Lung (tissue), 12 donors: ENCODE results near the gene LYST. TPM values are rescaled to one million over a fixed set of nuclear protein-coding genes. Genes with fewer than 3 reads are reported as not detected.

Experiments
- ATAC-seq: fragments of 200-7000 bp; cut with Tn5 transposase; one replicate; pipeline ENCODE4 v1.9.1; 2020; ENCODE audit warnings: moderate number of reproducible peaks; ENCODE audit not compliant: insufficient read depth, low FRiP score
- DNase-seq, 3 donors: peaks; one replicate each; pipeline ENCODE4 v3.0.0-alpha.2; 2013 to 2017
- H3K27ac ChIP-seq, 2 donors: one replicate each; pipeline ENCODE4 v1.5.1; 2013; ENCODE audit warnings: mild to moderate bottlenecking in 2 of 2, moderate library complexity in 2 of 2, control low read depth in 1 of 2, inconsistent platforms in 1 of 2, low read depth in 1 of 2, low read length in 1 of 2
- H3K27me3 ChIP-seq, 3 donors: one replicate each; pipeline ENCODE4 v1.5.1; 2013; ENCODE audit warnings: low read length in 2 of 3; ENCODE audit not compliant: control insufficient read depth in 3 of 3, insufficient read depth in 3 of 3
- H3K36me3 ChIP-seq, 4 donors: one replicate each; pipeline ENCODE4 v1.5.1; 2013; ENCODE audit warnings: low read length in 4 of 4, mild to moderate bottlenecking in 1 of 4, moderate library complexity in 1 of 4; ENCODE audit not compliant: control insufficient read depth in 4 of 4, insufficient read depth in 4 of 4
- H3K4me1 ChIP-seq, 5 donors: one replicate each; pipeline ENCODE4 v1.5.1; 2013; ENCODE audit warnings: low read length in 5 of 5, mild to moderate bottlenecking in 2 of 5, moderate library complexity in 1 of 5; ENCODE audit not compliant: control insufficient read depth in 5 of 5, insufficient read depth in 5 of 5
- H3K4me3 ChIP-seq: one replicate; pipeline ENCODE4 v1.5.1; 2013; ENCODE audit warnings: mild to moderate bottlenecking, control low read depth, moderate library complexity
- H3K9ac ChIP-seq, 2 donors: one replicate each; pipeline ENCODE4 v1.5.1; 2013; ENCODE audit warnings: low read length in 2 of 2, control low read depth in 1 of 2; ENCODE audit not compliant: insufficient read depth in 1 of 2
- H3K9me3 ChIP-seq, 4 donors: one replicate each; pipeline ENCODE4 v1.5.1; 2013; ENCODE audit warnings: low read length in 3 of 4, mild to moderate bottlenecking in 1 of 4, moderate library complexity in 1 of 4; ENCODE audit not compliant: control insufficient read depth in 4 of 4, insufficient read depth in 3 of 4
- CTCF ChIP-seq: IDR thresholded peaks from 2 replicates; pipeline ENCODE4 v1.5.1; 2012; ENCODE audit warnings: mild to moderate bottlenecking; ENCODE audit errors: control extremely low read depth, extremely low read depth
- WGBS, 2 donors: extraction: QIAGEN DNeasy Blood & Tissue Kit; methylation state at CpG; one replicate each; pipeline ENCODE4 v1.1.7; 2013; 5-methylcytosine and 5-hydroxymethylcytosine counted together
- polyA plus RNA-seq, 2 donors: library from polyadenylated mRNA; stranded (reverse); fragments of 200-250 nt; gene quantifications; one replicate each; pipeline ENCODE4 v1.2.1, GENCODE V29; 2013
- total RNA-seq, 2 donors: library from RNA; depleted of rRNA in 1 of 2; stranded (reverse); fragments of >200 nt in 1 of 2; gene quantifications; one replicate each; pipeline ENCODE4 v1.2.1, GENCODE V29; 2014 to 2021
- donor health status: control.
- donor health status: control.
- donor health status: Bipolar disorder and iron deficiency.
- donor health status: healthy.
- donor health status: DM: yes; HTN: yes; CAD: no.

LYST gene
- total and polyA plus RNA-seq, 4 donors: 9.8 to 82.7 (median 31.7) TPM

GRCh38 chr1:235703506-235703905 is 163.2 kb downstream of the LYST start:
- Histone ChIP-seq H3K9me3 (no peaks in the 10 kb centered on the region), H3K9ac (no peak overlapping the region), H3K4me1 (no peaks in the 10 kb centered on the region), H3K27ac (no peak overlapping the region), H3K27me3 (no peaks in the 10 kb centered on the region), H3K4me3 (no peak overlapping the region), H3K36me3 (peaks cover 13 to 21% (median 16%) of the 10 kb centered on the region in 4 donors)
- ATAC-seq (no peak), DNase-seq (no peak)
- no peak for TF ChIP-seq CTCF
- WGBS, 2 donors: 85 to 93% methylated on average over 2 of the region's 2 CpGs

DNA sequence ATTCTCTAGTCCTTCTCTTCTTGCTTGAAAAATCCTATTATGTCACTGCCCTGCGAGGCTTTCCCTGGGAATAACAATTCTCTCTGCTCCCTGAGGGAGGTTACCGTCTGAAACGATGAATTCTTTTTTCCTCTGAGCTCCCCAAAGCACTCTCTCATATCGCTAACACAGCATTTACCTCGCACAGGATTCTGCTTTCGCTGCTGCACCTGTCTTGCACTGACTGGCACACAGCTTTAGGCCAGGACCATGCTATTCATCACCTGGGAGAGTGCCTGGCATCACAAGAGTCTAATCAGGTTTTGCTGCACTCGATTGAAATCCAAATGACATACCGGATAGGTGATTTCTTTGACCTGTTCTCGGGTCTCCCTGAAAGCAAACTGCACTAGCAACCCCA is 164.3 kb downstream of the LYST start:
- H3K36me3 ChIP-seq: peaks cover 9 to 18% (median 13%) of the 10 kb centered on the region in 4 donors
- 90 to 96% methylated on average over 9 of the region's 9 CpGs for WGBS, 2 donors

DNA sequence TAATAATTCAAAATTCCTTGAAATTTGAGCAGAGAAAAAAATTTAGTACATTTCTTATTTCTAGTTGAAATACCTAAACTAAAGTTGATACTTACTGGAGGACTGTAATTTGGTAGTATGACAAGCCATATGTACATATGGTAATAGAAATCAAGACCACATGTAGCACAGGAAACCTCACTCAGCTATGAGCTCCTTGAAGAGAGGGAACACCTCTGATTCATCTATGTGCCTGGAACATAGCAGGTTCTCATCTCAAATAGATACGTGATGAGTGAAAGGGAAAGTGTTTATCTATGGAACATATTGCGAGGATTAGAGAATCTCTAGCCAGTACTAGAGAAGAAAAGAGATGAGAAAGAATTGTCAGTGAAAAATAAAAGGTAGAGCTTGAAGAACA is 169.2 kb downstream of the LYST start:
- H3K4me1 ChIP-seq: no peaks in the 10 kb centered on the region
- no peak overlapping the region for H3K9ac ChIP-seq
- no peak overlapping the region for H3K4me3 ChIP-seq
- DNase-seq (no peak), ATAC-seq (no peak)
- H3K27ac ChIP-seq: no peak overlapping the region
- H3K36me3 ChIP-seq: peaks cover 11 to 25% (median 18%) of the 10 kb centered on the region in 4 donors
- 93% methylated on average over 2 of the region's 2 CpGs for WGBS, 2 donors
- no peak for TF ChIP-seq CTCF
- H3K27me3 ChIP-seq: no peaks in the 10 kb centered on the region
- peaks cover 0 to 1% (median 0%) of the 10 kb centered on the region in 4 donors for H3K9me3 ChIP-seq

More for the DNA sequence above, 164.3 kb downstream of the LYST start:
- H3K27ac ChIP-seq: no peak overlapping the region
- no peaks in the 10 kb centered on the region for H3K27me3 ChIP-seq
- H3K9me3 ChIP-seq: no peaks in the 10 kb centered on the region
- no peak for DNase-seq
- no peak overlapping the region for H3K4me3 ChIP-seq
- no peak overlapping the region for H3K9ac ChIP-seq
- no peak for ATAC-seq
- H3K4me1 ChIP-seq: no peaks in the 10 kb centered on the region
- no peak for TF ChIP-seq CTCF

DNA sequence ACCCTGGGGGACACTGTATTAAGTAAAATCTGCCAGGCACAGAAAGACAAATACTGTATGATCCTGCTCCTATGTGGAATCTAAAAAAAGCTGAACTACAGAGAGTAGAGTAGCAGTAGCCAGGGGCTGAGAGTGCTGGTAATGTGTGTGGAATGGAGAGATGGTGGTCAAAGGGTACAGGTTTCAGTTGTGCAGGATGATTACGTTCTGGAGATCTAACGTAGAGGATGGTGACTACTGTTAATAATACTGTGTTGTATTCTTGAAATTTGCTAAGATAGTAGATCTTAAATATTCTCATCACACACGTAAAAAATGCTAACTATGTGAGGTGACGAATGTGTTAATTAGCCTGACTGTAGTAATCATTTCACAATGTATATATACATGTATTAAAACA is 177.3 kb downstream of the LYST start:
- Histone ChIP-seq H3K4me3 (no peak overlapping the region), H3K36me3 (peaks cover 7 to 28% (median 10%) of the 10 kb centered on the region in 4 donors), H3K9ac (no peak overlapping the region), H3K9me3 (no peaks in the 10 kb centered on the region), H3K4me1 (no peaks in the 10 kb centered on the region), H3K27ac (no peak overlapping the region), H3K27me3 (no peaks in the 10 kb centered on the region)
- 96% methylated on average over 4 of the region's 4 CpGs for WGBS, 2 donors
- no peak for TF ChIP-seq CTCF
- DNase-seq (no peak), ATAC-seq (no peak)
